B cell (primary cell): ENCODE data around the gene ADRM1. TPM values are rescaled to one million over a fixed set of nuclear protein-coding genes. Genes with fewer than 3 reads are reported as not detected.

ENCODE experiments used
- ATAC-seq: fragments of 200-7000 bp; cut with Tn5 transposase; one replicate; pipeline ENCODE4 v1.10.0; 2021; ENCODE audit warnings: low read depth, mild to moderate bottlenecking, moderate number of reproducible peaks, moderate library complexity
- CTCF ChIA-PET: fragments of 350-600 bp; sonication (Branson Sonifier 250); formaldehyde crosslinking; loops from one replicate; lab custom pipeline; 2021; ENCODE audit warnings: antibody characterized with exemption, inconsistent platforms; lab: Charles Lee
- POLR2A ChIA-PET: fragments of 350-600 bp; sonication (Branson Sonifier 250); formaldehyde crosslinking; loops from one replicate; lab custom pipeline; 2021; ENCODE audit warnings: antibody characterized with exemption; lab: Charles Lee
- DNase-seq: peaks from one replicate; pipeline ENCODE4 v3.0.0; 2013
- H2AFZ ChIP-seq: 2 replicates; pipeline ENCODE4 v1.6.1; 2012; ENCODE audit warnings: mild to moderate bottlenecking, low read depth, low read length; ENCODE audit not compliant: insufficient read depth, poor library complexity, severe bottlenecking
- H3K27ac ChIP-seq, 2 donors: 1 replicate in 1 of 2; 2 replicates in 1 of 2; pipeline ENCODE4 v1.5.1; 2012 to 2013; ENCODE audit warnings: low read length in 2 of 2, mild to moderate bottlenecking in 2 of 2, moderate library complexity in 1 of 2
- H3K27me3 ChIP-seq, 4 experiments: fragments of 200-600 bp in 1 of 4; sonication (generic) in 1 of 4; replicated peaks in 1 of 4; 1 replicate in 2 of 4; 2 replicates in 2 of 4; pipeline versions ENCODE4 v1.6.1 to v1.7.0; 2013 to 2016; ENCODE audit warnings: low read length in 3 of 4, mild to moderate bottlenecking in 2 of 4, mixed read lengths in 1 of 4, moderate library complexity in 1 of 4; ENCODE audit not compliant: insufficient read depth in 4 of 4, control insufficient read depth in 3 of 4; ENCODE audit errors: control extremely low read depth in 1 of 4
- H3K36me3 ChIP-seq, 2 experiments: replicated peaks in 1 of 2; 1 replicate in 1 of 2; 2 replicates in 1 of 2; pipeline versions ENCODE4 v1.6.1 to v1.7.1; 2013; ENCODE audit warnings: low read length in 1 of 2; ENCODE audit not compliant: insufficient read depth in 2 of 2, control insufficient read depth in 1 of 2; ENCODE audit errors: control extremely low read depth in 1 of 2, extremely low read depth in 1 of 2
- H3K4me1 ChIP-seq, 2 donors: fragments of 200-600 bp in 1 of 2; sonication (generic) in 1 of 2; 1 replicate in 1 of 2; 2 replicates in 1 of 2; pipeline versions ENCODE4 v1.5.1 to v1.6.1; 2013 to 2017; ENCODE audit warnings: low read length in 2 of 2; ENCODE audit not compliant: control insufficient read depth in 2 of 2, insufficient read depth in 2 of 2
- H3K4me2 ChIP-seq: replicated peaks from 2 replicates; pipeline ENCODE3; 2012; ENCODE audit warnings: mild to moderate bottlenecking, low read depth, low read length; ENCODE audit not compliant: poor library complexity, severe bottlenecking
- H3K4me3 ChIP-seq, 5 experiments: fragments of 200-600 bp in 1 of 5; sonication (generic) in 1 of 5; 1 replicate in 3 of 5; 2 replicates in 2 of 5; pipeline versions ENCODE4 v1.5.1 to v1.7.0; 2011 to 2016; ENCODE audit warnings: low read length in 4 of 5, mild to moderate bottlenecking in 4 of 5, low read depth in 2 of 5, control low read depth in 1 of 5, moderate library complexity in 1 of 5; ENCODE audit not compliant: insufficient read depth in 1 of 5; ENCODE audit errors: control extremely low read depth in 1 of 5, extremely low read depth in 1 of 5
- H3K79me2 ChIP-seq: fragments of 200-600 bp; sonication (generic); one replicate; pipeline ENCODE4 v1.6.0; 2016; ENCODE audit warnings: low read length; ENCODE audit not compliant: control insufficient read depth, insufficient read depth
- H3K9ac ChIP-seq: fragments of 200-600 bp; sonication (generic); 2 replicates; pipeline ENCODE4 v1.6.1; 2017; ENCODE audit warnings: mild to moderate bottlenecking, low read length, moderate library complexity
- H3K9me3 ChIP-seq, 3 donors: one replicate each; pipeline versions ENCODE4 v1.6.1 to v1.7.1; 2013; ENCODE audit warnings: low read length in 2 of 3; ENCODE audit not compliant: control insufficient read depth in 2 of 3, insufficient read depth in 1 of 3; ENCODE audit errors: control extremely low read depth in 1 of 3
- H4K20me1 ChIP-seq: 2 replicates; pipeline ENCODE4 v1.6.0; 2012; ENCODE audit warnings: mild to moderate bottlenecking, low read length; ENCODE audit not compliant: insufficient read depth, control insufficient read depth, poor library complexity, severe bottlenecking
- H3K27ac Mint-ChIP-seq: one replicate; pipeline ENCODE4 v1.8.0; 2021; ENCODE audit warnings: mixed read lengths
- H3K27me3 Mint-ChIP-seq: one replicate; pipeline ENCODE4 v1.8.0; 2021; ENCODE audit warnings: mixed read lengths
- H3K4me1 Mint-ChIP-seq: one replicate; pipeline ENCODE4 v1.8.0; 2021; ENCODE audit warnings: mixed read lengths
- H3K4me3 Mint-ChIP-seq: one replicate; pipeline ENCODE4 v1.8.0; 2021; ENCODE audit warnings: mixed read lengths
- H3K9me3 Mint-ChIP-seq: one replicate; pipeline ENCODE4 v1.8.0; 2022; ENCODE audit warnings: mixed read lengths; ENCODE audit not compliant: insufficient read depth
- EZH2 ChIP-seq: IDR thresholded peaks from 2 replicates; pipeline ENCODE4 v1.6.1; 2012; ENCODE audit warnings: borderline replicate concordance, low read depth, mild to moderate bottlenecking, moderate library complexity, low read length; ENCODE audit not compliant: insufficient read depth, poor library complexity, severe bottlenecking
- WGBS: methylation state at CpG from one replicate; pipeline ENCODE4 v1.1.5; 2013; ENCODE audit warnings: missing lambda C conversion rate; ENCODE audit not compliant: insufficient coverage; 5-methylcytosine and 5-hydroxymethylcytosine counted together
- intact Hi-C: fragments of 100-400 bp; cut with micrococcal nuclease; formaldehyde crosslinking; loops from one replicate; pipeline ENCODE4 v1.10.0; 2022
- polyA plus RNA-seq: library from polyadenylated mRNA; depleted of rRNA; stranded (reverse); fragments of >200 nt; gene quantifications from 2 replicates; pipeline ENCODE4 v1.2.3, GENCODE V29; 2012
- total RNA-seq, 2 donors: library from RNA; stranded (reverse); fragments of 120-200 nt in 1 of 2; gene quantifications; 1 replicate in 1 of 2; 2 replicates in 1 of 2; pipeline versions ENCODE4 v1.2.3 to v1.2.4, GENCODE V29; 2013 to 2022
- TF ChIP-seq, protein P1 (sequence below): fragments of 200-600 bp; IDR thresholded peaks from one replicate; pipeline ENCODE4 v1.8.0; 2022; ENCODE audit warnings: antibody characterized with exemption, mild to moderate bottlenecking

Gene ADRM1
- total and polyA plus RNA-seq, 2 donors (not counting 1 experiment from before 2014, with no cell fraction given), result 73.9 to 87.2 TPM

- H3K9me3 Mint-ChIP-seq, result peaks cover 3% of the 10 kb centered on the region
- no peaks in the 10 kb centered on the region for H3K79me2 ChIP-seq
- H3K27me3 ChIP-seq, result no peaks in the 10 kb centered on the region
- no peak overlapping the region for H3K4me3 Mint-ChIP-seq
- H3K9me3 ChIP-seq, result peaks cover 0 to 4% (median 0%) of the 10 kb centered on the region in 3 donors
- H2AFZ ChIP-seq, result no peak overlapping the region
- no peak overlapping the region for H3K27ac ChIP-seq
- intact Hi-C loops, result no loop called here
- no peak overlapping the region for H3K4me2 ChIP-seq
- ATAC-seq, result no peak
- no peaks in the 10 kb centered on the region for H3K4me1 Mint-ChIP-seq
- H3K27me3 Mint-ChIP-seq, result no peaks in the 10 kb centered on the region
- CTCF ChIA-PET, result no interaction called here
- no peaks in the 10 kb centered on the region for H4K20me1 ChIP-seq
- H3K4me1 ChIP-seq, result peaks cover 0 to 3% of the 10 kb centered on the region in 2 donors
- POLR2A ChIA-PET, result interaction anchor here (0.5 kb wide), 1 partner anchor 21 kb away, joined by 3 read pairs; no protein-coding TSS in a partner anchor
- 87% methylated on average over 36 of the region's 43 CpGs for WGBS
- TF ChIP-seq, protein P1, sequence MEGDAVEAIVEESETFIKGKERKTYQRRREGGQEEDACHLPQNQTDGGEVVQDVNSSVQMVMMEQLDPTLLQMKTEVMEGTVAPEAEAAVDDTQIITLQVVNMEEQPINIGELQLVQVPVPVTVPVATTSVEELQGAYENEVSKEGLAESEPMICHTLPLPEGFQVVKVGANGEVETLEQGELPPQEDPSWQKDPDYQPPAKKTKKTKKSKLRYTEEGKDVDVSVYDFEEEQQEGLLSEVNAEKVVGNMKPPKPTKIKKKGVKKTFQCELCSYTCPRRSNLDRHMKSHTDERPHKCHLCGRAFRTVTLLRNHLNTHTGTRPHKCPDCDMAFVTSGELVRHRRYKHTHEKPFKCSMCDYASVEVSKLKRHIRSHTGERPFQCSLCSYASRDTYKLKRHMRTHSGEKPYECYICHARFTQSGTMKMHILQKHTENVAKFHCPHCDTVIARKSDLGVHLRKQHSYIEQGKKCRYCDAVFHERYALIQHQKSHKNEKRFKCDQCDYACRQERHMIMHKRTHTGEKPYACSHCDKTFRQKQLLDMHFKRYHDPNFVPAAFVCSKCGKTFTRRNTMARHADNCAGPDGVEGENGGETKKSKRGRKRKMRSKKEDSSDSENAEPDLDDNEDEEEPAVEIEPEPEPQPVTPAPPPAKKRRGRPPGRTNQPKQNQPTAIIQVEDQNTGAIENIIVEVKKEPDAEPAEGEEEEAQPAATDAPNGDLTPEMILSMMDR, result no peak
- H3K4me3 ChIP-seq, result no peak overlapping the region
- no peak overlapping the region for H3K9ac ChIP-seq
- H3K27ac Mint-ChIP-seq, result no peak overlapping the region
- DNase-seq, result no peak
- no peaks in the 10 kb centered on the region for H3K36me3 ChIP-seq
These were observed 49.8 kb downstream of the ADRM1 start for GRCh38 chr20:62352402-62353288.

DNA sequence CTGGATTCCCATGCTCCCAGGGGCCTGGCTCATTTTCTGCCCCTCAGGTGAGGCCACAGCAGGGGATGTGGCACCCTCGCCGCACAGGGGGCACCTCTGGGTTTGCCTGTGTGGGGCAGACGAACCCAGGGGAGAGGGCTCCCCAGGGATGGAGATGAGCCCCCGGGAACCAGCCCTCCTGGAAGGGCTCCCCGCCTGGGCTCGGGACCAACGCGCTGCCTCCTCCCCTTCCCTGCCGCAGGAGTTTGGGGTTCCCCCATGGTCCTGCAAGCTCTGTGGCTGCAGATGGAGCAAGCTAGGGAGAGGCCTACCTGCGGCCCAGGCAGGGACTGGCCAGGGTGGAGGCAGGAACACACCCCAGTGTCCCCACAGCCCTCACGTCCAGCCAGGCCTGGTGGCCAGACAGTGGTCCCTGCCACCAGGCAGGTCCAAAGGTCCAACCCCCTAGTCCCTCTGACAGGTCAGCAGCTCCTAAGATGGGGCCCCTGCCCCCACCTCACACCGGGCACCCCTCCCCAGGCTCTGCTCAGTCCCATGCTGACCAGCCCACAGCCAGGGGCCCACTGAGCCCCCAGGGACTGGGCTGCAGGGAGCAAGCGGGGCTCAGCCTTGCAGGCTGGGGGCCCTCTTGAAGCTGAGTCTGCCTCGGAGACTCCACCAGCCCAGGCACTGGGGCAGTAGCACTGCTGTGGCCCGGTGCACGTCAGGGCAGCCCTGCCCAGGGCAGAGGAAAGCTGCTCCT is 50.7 kb downstream of the ADRM1 start:
- Histone ChIP-seq H3K27ac (no peak overlapping the region), H2AFZ (no peak overlapping the region), H3K9ac (no peak overlapping the region), H3K4me3 (no peak overlapping the region), H3K36me3 (no peaks in the 10 kb centered on the region), H3K4me1 (peaks cover 0 to 6% of the 10 kb centered on the region in 2 donors), H3K27me3 (no peaks in the 10 kb centered on the region), H3K9me3 (peaks cover 0 to 4% (median 0%) of the 10 kb centered on the region in 3 donors), H3K79me2 (no peaks in the 10 kb centered on the region), H4K20me1 (no peaks in the 10 kb centered on the region), H3K4me2 (no peak overlapping the region)
- DNase-seq, result no peak
- H3K9me3 Mint-ChIP-seq, result peaks cover 3% of the 10 kb centered on the region
- intact Hi-C loops, result no loop called here
- CTCF ChIA-PET, result no interaction called here
- no peak overlapping the region for H3K4me3 Mint-ChIP-seq
- TF ChIP-seq EZH2, result no peak
- TF ChIP-seq, protein P1, result no peak
- no peaks in the 10 kb centered on the region for H3K4me1 Mint-ChIP-seq
- no peak overlapping the region for H3K27ac Mint-ChIP-seq
- no peaks in the 10 kb centered on the region for H3K27me3 Mint-ChIP-seq
- ATAC-seq, result no peak
- WGBS, result 94% methylated on average over 15 of the region's 16 CpGs
- POLR2A ChIA-PET, result interaction anchor here (0.5 kb wide), 1 partner anchor 21 kb away, joined by 3 read pairs; no protein-coding TSS in a partner anchor
